ENCODE measurements around the gene RAB3C. TPM values are rescaled to one million over a fixed set of nuclear protein-coding genes. Genes with fewer than 3 reads are reported as not detected.
A peak's percentile ranks its signal among the peaks of the same experiment; 100 is the strongest.

Gene RAB3C
- total RNA-seq, 2 donors from 2014 or later, result 0.41 to 2.8 TPM

GRCh38 chr5:58755397-58755796 is 172.5 kb downstream of the RAB3C start:
- TF ChIP-seq, protein P1, sequence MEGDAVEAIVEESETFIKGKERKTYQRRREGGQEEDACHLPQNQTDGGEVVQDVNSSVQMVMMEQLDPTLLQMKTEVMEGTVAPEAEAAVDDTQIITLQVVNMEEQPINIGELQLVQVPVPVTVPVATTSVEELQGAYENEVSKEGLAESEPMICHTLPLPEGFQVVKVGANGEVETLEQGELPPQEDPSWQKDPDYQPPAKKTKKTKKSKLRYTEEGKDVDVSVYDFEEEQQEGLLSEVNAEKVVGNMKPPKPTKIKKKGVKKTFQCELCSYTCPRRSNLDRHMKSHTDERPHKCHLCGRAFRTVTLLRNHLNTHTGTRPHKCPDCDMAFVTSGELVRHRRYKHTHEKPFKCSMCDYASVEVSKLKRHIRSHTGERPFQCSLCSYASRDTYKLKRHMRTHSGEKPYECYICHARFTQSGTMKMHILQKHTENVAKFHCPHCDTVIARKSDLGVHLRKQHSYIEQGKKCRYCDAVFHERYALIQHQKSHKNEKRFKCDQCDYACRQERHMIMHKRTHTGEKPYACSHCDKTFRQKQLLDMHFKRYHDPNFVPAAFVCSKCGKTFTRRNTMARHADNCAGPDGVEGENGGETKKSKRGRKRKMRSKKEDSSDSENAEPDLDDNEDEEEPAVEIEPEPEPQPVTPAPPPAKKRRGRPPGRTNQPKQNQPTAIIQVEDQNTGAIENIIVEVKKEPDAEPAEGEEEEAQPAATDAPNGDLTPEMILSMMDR (IDR thresholded peaks at IDR 0.05), result no peak
- no peaks in the 10 kb centered on the region for H3K27me3 ChIP-seq (replicated peaks; ENCODE audit: insufficient read depth)
- no peaks in the 10 kb centered on the region for H3K36me3 ChIP-seq
- H3K4me3 ChIP-seq, result no peak overlapping the region
- H3K27ac ChIP-seq, result no peak overlapping the region
- H3K9me3 ChIP-seq, result no peaks in the 10 kb centered on the region
- DNase-seq (ENCODE audit: low spot score) (no peak), ATAC-seq (ENCODE audit: insufficient number of reproducible peaks, low FRiP score, low read depth) (no peak)
- H3K4me1 ChIP-seq (ENCODE audit: control insufficient read depth in 1 of 2, low read depth in 2 of 2), result no peaks in the 10 kb centered on the region

DNA sequence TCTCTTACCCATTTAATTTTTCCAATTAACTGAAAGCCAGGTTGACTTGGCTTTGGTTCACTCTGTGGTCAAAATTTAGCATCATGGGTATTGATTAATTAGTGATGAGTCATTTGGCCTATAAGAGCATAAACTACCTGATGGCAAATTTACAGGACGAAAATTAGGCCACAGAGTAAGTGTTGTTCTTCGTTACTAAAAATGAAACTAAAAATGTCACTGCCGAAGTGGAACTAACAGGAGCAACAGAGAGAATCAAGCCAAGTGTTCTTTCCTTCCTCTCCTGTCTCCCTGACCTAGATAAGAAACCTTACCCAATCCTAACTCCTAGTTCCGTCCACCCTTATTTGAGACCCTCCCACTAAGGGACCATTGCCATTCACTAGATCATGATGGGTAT is 176.9 kb downstream of the RAB3C start:
- ATAC-seq (ENCODE audit: insufficient number of reproducible peaks, low FRiP score, low read depth), result no peak
- Histone ChIP-seq H3K36me3 (no peaks in the 10 kb centered on the region), H3K4me3 (peak overlapping the region; percentile 55)

GRCh38 chr5:58760222-58760621 is 177.3 kb downstream of the RAB3C start:
- ATAC-seq (ENCODE audit: insufficient number of reproducible peaks, low FRiP score, low read depth), result no peak
- no peak for DNase-seq (ENCODE audit: low spot score)
- Histone ChIP-seq H3K4me1 (ENCODE audit: control insufficient read depth in 1 of 2, low read depth in 2 of 2) (no peaks in the 10 kb centered on the region), H3K27me3 (replicated peaks; ENCODE audit: insufficient read depth) (no peaks in the 10 kb centered on the region), H3K27ac (no peak overlapping the region), H3K9me3 (no peaks in the 10 kb centered on the region), H3K4me3 (peak overlapping the region; percentile 55), H3K36me3 (no peaks in the 10 kb centered on the region)
- TF ChIP-seq, protein P1 (IDR thresholded peaks at IDR 0.05), result no peak

More for the DNA sequence above, 176.9 kb downstream of the RAB3C start:
- Histone ChIP-seq H3K27ac (no peak overlapping the region), H3K27me3 (replicated peaks; ENCODE audit: insufficient read depth) (no peaks in the 10 kb centered on the region), H3K9me3 (no peaks in the 10 kb centered on the region), H3K4me1 (ENCODE audit: control insufficient read depth in 1 of 2, low read depth in 2 of 2) (no peaks in the 10 kb centered on the region)
- no peak for DNase-seq (ENCODE audit: low spot score)
- TF ChIP-seq, protein P1 (IDR thresholded peaks at IDR 0.05), result no peak

GRCh38 chr5:58761407-58761806 is 178.5 kb downstream of the RAB3C start:
- Histone ChIP-seq H3K27ac (no peak overlapping the region), H3K9me3 (no peaks in the 10 kb centered on the region), H3K36me3 (no peaks in the 10 kb centered on the region), H3K27me3 (replicated peaks; ENCODE audit: insufficient read depth) (no peaks in the 10 kb centered on the region), H3K4me3 (no peak overlapping the region), H3K4me1 (ENCODE audit: control insufficient read depth in 1 of 2, low read depth in 2 of 2) (no peaks in the 10 kb centered on the region)
- DNase-seq (ENCODE audit: low spot score) (no peak), ATAC-seq (ENCODE audit: insufficient number of reproducible peaks, low FRiP score, low read depth) (no peak)
- TF ChIP-seq, protein P1 (IDR thresholded peaks at IDR 0.05), result no peak

GRCh38 chr5:58763390-58763789 is 180.5 kb downstream of the RAB3C start:
- Histone ChIP-seq H3K27me3 (replicated peaks; ENCODE audit: insufficient read depth) (no peaks in the 10 kb centered on the region), H3K36me3 (no peaks in the 10 kb centered on the region), H3K27ac (no peak overlapping the region), H3K4me1 (ENCODE audit: control insufficient read depth in 1 of 2, low read depth in 2 of 2) (no peaks in the 10 kb centered on the region), H3K4me3 (no peak overlapping the region), H3K9me3 (no peaks in the 10 kb centered on the region)
- TF ChIP-seq, protein P1 (IDR thresholded peaks at IDR 0.05), result no peak
- DNase-seq (ENCODE audit: low spot score) (no peak), ATAC-seq (ENCODE audit: insufficient number of reproducible peaks, low FRiP score, low read depth) (no peak)
